H9 (cell line): ENCODE measurements around the gene OR52E4. TPM values are rescaled to one million over a fixed set of nuclear protein-coding genes. Genes with fewer than 3 reads are reported as not detected.

ENCODE experiments used
- DNase-seq: peaks from one replicate; pipeline ENCODE4 v3.0.0-alpha.2; 2017
- H2AFZ ChIP-seq: one replicate; pipeline ENCODE4 v1.6.1; 2013; ENCODE audit warnings: mild to moderate bottlenecking, low read length, control low read depth, moderate library complexity
- H2AK5ac ChIP-seq: 2 replicates; pipeline ENCODE4 v1.6.1; 2013; ENCODE audit warnings: low read length, control low read depth, mixed read lengths; ENCODE audit not compliant: insufficient read length
- H2BK120ac ChIP-seq: one replicate; pipeline ENCODE4 v1.6.1; 2013; ENCODE audit warnings: low read depth, mild to moderate bottlenecking, low read length, control low read depth, inconsistent platforms; ENCODE audit not compliant: poor library complexity, severe bottlenecking
- H2BK12ac ChIP-seq: 2 replicates; pipeline ENCODE4 v1.6.1; 2013; ENCODE audit warnings: low read length, control low read depth, mixed read lengths, low read depth; ENCODE audit not compliant: insufficient read length
- H2BK15ac ChIP-seq: 2 replicates; pipeline ENCODE4 v1.6.1; 2013; ENCODE audit warnings: low read depth, low read length, control low read depth
- H2BK20ac ChIP-seq: one replicate; pipeline ENCODE4 v1.6.1; 2013; ENCODE audit warnings: low read depth, mild to moderate bottlenecking, low read length, control low read depth, inconsistent platforms; ENCODE audit not compliant: poor library complexity, severe bottlenecking
- H2BK5ac ChIP-seq: 2 replicates; pipeline ENCODE4 v1.6.1; 2013; ENCODE audit warnings: low read length, control low read depth, mixed read lengths; ENCODE audit not compliant: insufficient read length
- H3K14ac ChIP-seq: 2 replicates; pipeline ENCODE4 v1.6.1; 2013; ENCODE audit warnings: low read length, control low read depth; ENCODE audit not compliant: insufficient read depth
- H3K18ac ChIP-seq: 2 replicates; pipeline ENCODE4 v1.6.1; 2013; ENCODE audit warnings: low read depth, mild to moderate bottlenecking, mixed read lengths, low read length, control low read depth; ENCODE audit not compliant: insufficient read length
- H3K23ac ChIP-seq: 2 replicates; pipeline ENCODE4 v1.6.1; 2013; ENCODE audit warnings: low read length, control low read depth, mixed read lengths, low read depth; ENCODE audit not compliant: insufficient read length
- H3K23me2 ChIP-seq: 2 replicates; pipeline ENCODE4 v1.6.1; 2013; ENCODE audit warnings: low read depth, mild to moderate bottlenecking, mixed read lengths, low read length, control low read depth; ENCODE audit not compliant: insufficient read length, poor library complexity, severe bottlenecking
- H3K27ac ChIP-seq: 2 replicates; pipeline ENCODE4 v1.5.1; 2013; ENCODE audit warnings: low read length, control low read depth, mixed read lengths, low read depth; ENCODE audit not compliant: insufficient read length
- H3K27me3 ChIP-seq: 2 replicates; pipeline ENCODE4 v1.6.1; 2013; ENCODE audit warnings: low read length, control low read depth, inconsistent platforms; ENCODE audit not compliant: insufficient read depth
- H3K4ac ChIP-seq: 2 replicates; pipeline ENCODE4 v1.6.1; 2013; ENCODE audit warnings: low read depth, mild to moderate bottlenecking, control low read depth, inconsistent platforms, low read length, moderate library complexity
- H3K4me1 ChIP-seq: 2 replicates; pipeline ENCODE4 v1.6.1; 2013; ENCODE audit warnings: low read length, control low read depth, inconsistent platforms; ENCODE audit not compliant: insufficient read depth
- H3K4me2 ChIP-seq: 2 replicates; pipeline ENCODE4 v1.6.1; 2013; ENCODE audit warnings: low read length, control low read depth, mixed read lengths; ENCODE audit not compliant: insufficient read length, insufficient read depth
- H3K56ac ChIP-seq: 2 replicates; pipeline ENCODE4 v1.6.1; 2013; ENCODE audit warnings: low read depth, mild to moderate bottlenecking, mixed read lengths, low read length, control low read depth; ENCODE audit not compliant: insufficient read length
- H3K79me1 ChIP-seq: 2 replicates; pipeline ENCODE4 v1.6.1; 2013; ENCODE audit warnings: low read depth, mild to moderate bottlenecking, moderate library complexity, low read length, control low read depth, inconsistent platforms; ENCODE audit not compliant: insufficient read depth, poor library complexity, severe bottlenecking
- H3K79me2 ChIP-seq: 2 replicates; pipeline ENCODE4 v1.6.1; 2013; ENCODE audit warnings: low read length, control low read depth, inconsistent platforms; ENCODE audit not compliant: insufficient read depth
- H3K9ac ChIP-seq: 2 replicates; pipeline ENCODE4 v1.6.1; 2013; ENCODE audit warnings: low read length, control low read depth, mixed read lengths; ENCODE audit not compliant: insufficient read length; ENCODE audit errors: extremely low read depth
- H3K9me3 ChIP-seq: one replicate; pipeline ENCODE4 v1.6.1; 2013; ENCODE audit warnings: low read depth, low read length, inconsistent platforms; ENCODE audit not compliant: control insufficient read depth
- H3T11ph ChIP-seq: one replicate; pipeline ENCODE4 v1.6.1; 2013; ENCODE audit warnings: mild to moderate bottlenecking, low read length, control low read depth, inconsistent platforms
- H4K20me1 ChIP-seq: one replicate; pipeline ENCODE4 v1.6.1; 2013; ENCODE audit not compliant: control insufficient read depth, insufficient read length, insufficient read depth
- H4K5ac ChIP-seq: 2 replicates; pipeline ENCODE4 v1.6.1; 2013; ENCODE audit warnings: low read depth, mild to moderate bottlenecking, mixed read lengths, low read length, control low read depth; ENCODE audit not compliant: insufficient read length
- H4K8ac ChIP-seq: replicated peaks from 2 replicates; pipeline ENCODE4 v1.6.1; 2013; ENCODE audit warnings: low read length, control low read depth, mixed read lengths, low read depth; ENCODE audit not compliant: insufficient read length
- H4K91ac ChIP-seq: 2 replicates; pipeline ENCODE4 v1.6.1; 2013; ENCODE audit warnings: low read depth, mild to moderate bottlenecking, moderate library complexity, mixed read lengths, low read length, control low read depth; ENCODE audit not compliant: insufficient read length
- H3K27ac Mint-ChIP-seq, 3 experiments: 2 replicates in 2 of 3; 3 replicates in 1 of 3; pipeline ENCODE4 v1.8.0; 2020 to 2021; ENCODE audit warnings: mixed read lengths in 3 of 3, mild to moderate bottlenecking in 1 of 3, moderate library complexity in 1 of 3
- H3K27me3 Mint-ChIP-seq: 2 replicates; pipeline ENCODE4 v1.8.0; 2021; ENCODE audit warnings: low read depth, mild to moderate bottlenecking, moderate library complexity, mixed read lengths
- H3K36me3 Mint-ChIP-seq, 3 experiments: 2 replicates in 2 of 3; 3 replicates in 1 of 3; pipeline ENCODE4 v1.8.0; 2020 to 2021; ENCODE audit warnings: low read depth in 3 of 3, mixed read lengths in 3 of 3; ENCODE audit not compliant: insufficient read depth in 1 of 3
- H3K4me1 Mint-ChIP-seq, 2 experiments: 2 replicates each; pipeline ENCODE4 v1.8.0; 2020; ENCODE audit warnings: mixed read lengths in 2 of 2
- H3K4me3 Mint-ChIP-seq, 2 experiments: 2 replicates in 1 of 2; 3 replicates in 1 of 2; pipeline ENCODE4 v1.8.0; 2020 to 2021; ENCODE audit warnings: mild to moderate bottlenecking in 2 of 2, mixed read lengths in 2 of 2, moderate library complexity in 1 of 2
- H3K9me3 Mint-ChIP-seq, 2 experiments: 2 replicates in 1 of 2; 3 replicates in 1 of 2; pipeline ENCODE4 v1.8.0; 2020; ENCODE audit warnings: mild to moderate bottlenecking in 2 of 2, mixed read lengths in 2 of 2, moderate library complexity in 1 of 2
- WGBS: extraction: QIAGEN DNeasy Blood & Tissue Kit; methylation state at CpG from one replicate; pipeline ENCODE4 v1.1.7; 2013; ENCODE audit warnings: missing lambda C conversion rate, low lambda C conversion rate, mixed read lengths; ENCODE audit not compliant: insufficient read length; ENCODE audit errors: extremely low coverage; 5-methylcytosine and 5-hydroxymethylcytosine counted together
- total RNA-seq: library from RNA; stranded (reverse); gene quantifications from 2 replicates; pipeline ENCODE4 v1.2.1, GENCODE V29; 2021
- TF ChIP-seq, protein P1 (sequence below): fragments of 200-600 bp; sonication (generic); conservative IDR thresholded peaks from 3 replicates; pipeline ENCODE4 v1.8.0; 2021; ENCODE audit warnings: antibody characterized with exemption, mild to moderate bottlenecking

Gene OR52E4
- total RNA-seq, 1 experiment from 2014 or later, result not detected

DNA sequence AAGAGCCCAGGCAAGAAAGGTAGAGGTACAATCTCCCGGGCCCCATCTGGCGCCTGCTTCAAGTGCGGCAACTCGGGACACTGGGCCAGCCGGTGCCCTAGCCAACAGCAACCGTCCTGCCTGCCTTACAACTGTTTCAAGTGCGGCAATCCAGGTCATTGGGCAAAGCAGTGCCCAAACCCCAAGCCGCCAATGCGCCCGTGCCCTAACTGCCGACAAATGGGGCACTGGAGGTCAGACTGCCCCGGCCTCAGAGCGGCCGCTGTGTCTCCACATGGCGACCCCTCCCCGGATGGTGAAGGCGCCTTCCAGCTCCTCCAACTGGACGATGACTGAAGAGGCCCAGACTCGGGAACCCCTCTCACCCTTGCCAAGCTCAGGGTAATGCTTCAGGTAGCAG lies 50.2 kb downstream of the OR52E4 start:
- DNase-seq, result no peak
- TF ChIP-seq, protein P1, sequence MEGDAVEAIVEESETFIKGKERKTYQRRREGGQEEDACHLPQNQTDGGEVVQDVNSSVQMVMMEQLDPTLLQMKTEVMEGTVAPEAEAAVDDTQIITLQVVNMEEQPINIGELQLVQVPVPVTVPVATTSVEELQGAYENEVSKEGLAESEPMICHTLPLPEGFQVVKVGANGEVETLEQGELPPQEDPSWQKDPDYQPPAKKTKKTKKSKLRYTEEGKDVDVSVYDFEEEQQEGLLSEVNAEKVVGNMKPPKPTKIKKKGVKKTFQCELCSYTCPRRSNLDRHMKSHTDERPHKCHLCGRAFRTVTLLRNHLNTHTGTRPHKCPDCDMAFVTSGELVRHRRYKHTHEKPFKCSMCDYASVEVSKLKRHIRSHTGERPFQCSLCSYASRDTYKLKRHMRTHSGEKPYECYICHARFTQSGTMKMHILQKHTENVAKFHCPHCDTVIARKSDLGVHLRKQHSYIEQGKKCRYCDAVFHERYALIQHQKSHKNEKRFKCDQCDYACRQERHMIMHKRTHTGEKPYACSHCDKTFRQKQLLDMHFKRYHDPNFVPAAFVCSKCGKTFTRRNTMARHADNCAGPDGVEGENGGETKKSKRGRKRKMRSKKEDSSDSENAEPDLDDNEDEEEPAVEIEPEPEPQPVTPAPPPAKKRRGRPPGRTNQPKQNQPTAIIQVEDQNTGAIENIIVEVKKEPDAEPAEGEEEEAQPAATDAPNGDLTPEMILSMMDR, result no peak
- no peak overlapping the region for H4K91ac ChIP-seq
- H3K18ac ChIP-seq, result no peak overlapping the region
- H4K20me1 ChIP-seq, result no peaks in the 10 kb centered on the region
- no peak overlapping the region for H3K14ac ChIP-seq
- Mint-ChIP-seq H3K36me3 (peaks cover 16 to 38% (median 20%) of the 10 kb centered on the region in 3 experiments), H3K4me1 (no peaks in the 10 kb centered on the region), H3K4me3 (no peak overlapping the region), H3K27me3 (peaks cover 1% of the 10 kb centered on the region), H3K9me3 (peaks cover 35 to 42% of the 10 kb centered on the region in 2 experiments), H3K27ac (no peak overlapping the region)
- no peaks in the 10 kb centered on the region for H3K79me2 ChIP-seq
- no peak overlapping the region for H3K23ac ChIP-seq
- no peak overlapping the region for H3T11ph ChIP-seq
- H2BK5ac ChIP-seq, result no peak overlapping the region
- no peak overlapping the region for H2BK20ac ChIP-seq
- no peak overlapping the region for H2AFZ ChIP-seq
- H2AK5ac ChIP-seq, result no peak overlapping the region
- no CpG with 5 or more reads among the region's 19 CpGs for WGBS
- H3K4me2 ChIP-seq, result no peak overlapping the region
- H3K9ac ChIP-seq, result no peak overlapping the region
- no peak overlapping the region for H3K4ac ChIP-seq
- H3K56ac ChIP-seq, result no peak overlapping the region
- H3K79me1 ChIP-seq, result no peaks in the 10 kb centered on the region
- H4K5ac ChIP-seq, result no peak overlapping the region
- H3K27ac ChIP-seq, result no peak overlapping the region
- H3K9me3 ChIP-seq, result no peaks in the 10 kb centered on the region
- no peaks in the 10 kb centered on the region for H3K4me1 ChIP-seq
- no peak overlapping the region for H2BK12ac ChIP-seq
- no peaks in the 10 kb centered on the region for H3K27me3 ChIP-seq
- no peak overlapping the region for H2BK120ac ChIP-seq
- H3K23me2 ChIP-seq, result peaks cover 2% of the 10 kb centered on the region
- H2BK15ac ChIP-seq, result no peak overlapping the region
- H4K8ac ChIP-seq, result no peak overlapping the region
